Measurements from ENCODE around the gene ITPR1. TPM values are rescaled to one million over a fixed set of nuclear protein-coding genes. Genes with fewer than 3 reads are reported as not detected.

Gene ITPR1
- total and polyA plus RNA-seq, 11 donors: 8.9 to 55.8 (median 19.9) TPM

DNA sequence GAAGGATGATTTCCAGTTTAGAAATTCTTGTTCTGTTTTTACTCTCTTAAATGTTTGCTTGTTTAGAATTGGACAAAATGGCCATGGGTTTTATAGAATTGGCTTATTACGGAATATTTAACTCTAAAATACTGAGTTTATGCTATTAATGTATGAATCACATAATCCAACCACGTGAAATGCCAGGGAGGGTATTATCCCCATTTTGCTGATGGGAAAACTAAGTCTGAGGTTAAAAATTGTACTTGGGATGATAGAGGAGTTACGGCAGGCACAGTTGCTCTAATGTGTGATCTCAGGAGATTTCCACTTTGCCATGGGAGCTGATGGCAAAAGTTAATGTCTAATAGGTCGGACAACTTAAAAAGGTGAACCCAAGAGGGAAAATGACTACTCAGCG lies 194.4 kb downstream of the ITPR1 start:
- Histone ChIP-seq H3K4me3 (no peak overlapping the region), H3K4me1 (peaks cover 0 to 6% (median 0%) of the 10 kb centered on the region in 12 donors), H3K36me3 (peaks cover 0 to 99% (median 95%) of the 10 kb centered on the region in 9 donors), H3K9me3 (peaks cover 0 to 20% (median 0%) of the 10 kb centered on the region in 12 donors), H3K27ac (no peak overlapping the region), H3K27me3 (no peaks in the 10 kb centered on the region)
- DNase-seq (no peak), ATAC-seq (no peak)
- WGBS, 4 donors: 84 to 99% (median 97%) methylated on average over 5 of the region's 5 CpGs
- no peak for TF ChIP-seq POLR2A (IDR thresholded peaks at IDR 0.05)
- TF ChIP-seq, protein P1, sequence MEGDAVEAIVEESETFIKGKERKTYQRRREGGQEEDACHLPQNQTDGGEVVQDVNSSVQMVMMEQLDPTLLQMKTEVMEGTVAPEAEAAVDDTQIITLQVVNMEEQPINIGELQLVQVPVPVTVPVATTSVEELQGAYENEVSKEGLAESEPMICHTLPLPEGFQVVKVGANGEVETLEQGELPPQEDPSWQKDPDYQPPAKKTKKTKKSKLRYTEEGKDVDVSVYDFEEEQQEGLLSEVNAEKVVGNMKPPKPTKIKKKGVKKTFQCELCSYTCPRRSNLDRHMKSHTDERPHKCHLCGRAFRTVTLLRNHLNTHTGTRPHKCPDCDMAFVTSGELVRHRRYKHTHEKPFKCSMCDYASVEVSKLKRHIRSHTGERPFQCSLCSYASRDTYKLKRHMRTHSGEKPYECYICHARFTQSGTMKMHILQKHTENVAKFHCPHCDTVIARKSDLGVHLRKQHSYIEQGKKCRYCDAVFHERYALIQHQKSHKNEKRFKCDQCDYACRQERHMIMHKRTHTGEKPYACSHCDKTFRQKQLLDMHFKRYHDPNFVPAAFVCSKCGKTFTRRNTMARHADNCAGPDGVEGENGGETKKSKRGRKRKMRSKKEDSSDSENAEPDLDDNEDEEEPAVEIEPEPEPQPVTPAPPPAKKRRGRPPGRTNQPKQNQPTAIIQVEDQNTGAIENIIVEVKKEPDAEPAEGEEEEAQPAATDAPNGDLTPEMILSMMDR (IDR thresholded peaks at IDR 0.05): no peak
- intact Hi-C loops (cut with DNase I): loop anchor here in 1 of 10 donors (10.0 kb wide), 1 partner anchor 857 kb away; no protein-coding TSS in a partner anchor

DNA sequence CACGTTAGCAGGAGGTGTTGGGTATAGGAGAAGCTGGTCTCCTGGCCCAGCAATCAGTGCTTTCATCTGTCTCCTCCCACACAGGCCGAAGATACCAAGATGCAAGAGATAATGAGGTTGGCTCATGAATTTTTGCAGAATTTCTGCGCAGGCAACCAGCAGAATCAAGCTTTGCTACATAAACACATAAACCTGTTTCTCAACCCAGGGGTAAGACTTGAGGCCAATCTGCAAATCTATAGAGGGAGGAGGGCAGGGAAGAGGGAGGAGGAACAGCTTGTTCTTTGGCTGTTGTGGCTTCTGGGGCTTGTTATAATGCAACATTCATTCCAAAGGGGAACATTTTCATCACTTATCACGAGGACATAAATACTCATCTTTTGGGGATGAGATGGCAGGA lies 195.3 kb downstream of the ITPR1 start:
- H3K4me1 ChIP-seq: peaks cover 0 to 6% (median 0%) of the 10 kb centered on the region in 12 donors
- intact Hi-C loops (cut with DNase I): loop anchor here in 1 of 10 donors (10.0 kb wide), 1 partner anchor 856 kb away; no protein-coding TSS in a partner anchor
- DNase-seq (no peak), ATAC-seq (no peak)
- TF ChIP-seq POLR2A (IDR thresholded peaks at IDR 0.05): no peak
- TF ChIP-seq, protein P1 (IDR thresholded peaks at IDR 0.05): no peak
- no peak overlapping the region for H3K4me3 ChIP-seq
- no peak overlapping the region for H3K27ac ChIP-seq
- H3K27me3 ChIP-seq: no peaks in the 10 kb centered on the region
- H3K9me3 ChIP-seq: peaks cover 0 to 20% (median 0%) of the 10 kb centered on the region in 12 donors
- H3K36me3 ChIP-seq: peaks cover 0 to 99% (median 94%) of the 10 kb centered on the region in 9 donors
- WGBS, 4 donors: 93 to 98% (median 95%) methylated on average over 4 of the region's 4 CpGs

DNA sequence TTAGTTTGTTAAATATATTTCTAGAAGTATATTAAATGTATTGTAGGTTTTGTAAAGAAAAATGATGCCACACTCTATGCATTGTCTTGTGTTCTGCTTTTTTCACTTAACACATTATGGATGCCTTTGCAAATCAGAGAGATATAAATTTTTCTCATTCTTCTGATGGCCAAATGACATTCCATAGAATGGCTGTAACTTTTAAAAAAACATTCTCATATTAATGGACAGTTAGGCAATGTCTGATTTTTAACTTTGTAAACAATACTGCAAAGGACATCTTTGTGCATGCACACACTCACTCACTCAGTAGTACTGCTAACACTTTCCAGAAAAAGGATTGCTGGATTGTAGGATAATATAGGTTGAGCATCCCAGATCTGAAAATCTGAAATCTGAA lies 195.9 kb downstream of the ITPR1 start:
- no peaks in the 10 kb centered on the region for H3K27me3 ChIP-seq
- no peak for TF ChIP-seq POLR2A (IDR thresholded peaks at IDR 0.05)
- TF ChIP-seq, protein P1 (IDR thresholded peaks at IDR 0.05): no peak
- intact Hi-C loops (cut with DNase I): loop anchor here in 1 of 10 donors (10.0 kb wide), 1 partner anchor 856 kb away; no protein-coding TSS in a partner anchor
- H3K4me3 ChIP-seq: no peak overlapping the region
- H3K4me1 ChIP-seq: peaks cover 0 to 6% (median 0%) of the 10 kb centered on the region in 12 donors
- peaks cover 0 to 99% (median 94%) of the 10 kb centered on the region in 9 donors for H3K36me3 ChIP-seq
- ATAC-seq (no peak), DNase-seq (no peak)
- H3K27ac ChIP-seq: no peak overlapping the region
- H3K9me3 ChIP-seq: peaks cover 0 to 20% (median 0%) of the 10 kb centered on the region in 12 donors

DNA sequence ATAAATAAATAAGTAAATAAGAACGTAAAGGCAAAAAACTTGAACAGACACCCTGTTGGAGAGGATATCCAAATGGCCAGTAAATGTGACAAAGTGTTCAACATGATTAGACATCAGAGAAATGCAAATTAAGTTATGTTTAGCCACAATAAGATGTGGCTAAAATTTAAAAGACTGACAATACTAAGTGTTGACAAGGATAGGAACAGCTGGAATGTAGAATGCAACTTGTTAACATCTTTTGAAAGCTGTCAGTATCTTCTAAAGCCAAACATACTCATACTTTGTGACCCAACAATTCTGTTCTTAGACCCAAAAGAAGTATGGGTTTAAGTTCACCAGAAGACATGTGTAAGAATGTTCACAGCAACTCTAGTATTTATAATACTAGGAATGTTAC lies 197.1 kb downstream of the ITPR1 start:
- TF ChIP-seq, protein P1 (IDR thresholded peaks at IDR 0.05): no peak
- no peak for TF ChIP-seq POLR2A (IDR thresholded peaks at IDR 0.05)
- no peak overlapping the region for H3K4me3 ChIP-seq
- DNase-seq: no peak
- H3K27me3 ChIP-seq: no peaks in the 10 kb centered on the region
- H3K27ac ChIP-seq: no peak overlapping the region
- peaks cover 0 to 6% (median 0%) of the 10 kb centered on the region in 12 donors for H3K4me1 ChIP-seq
- 98 to 100% (median 100%) methylated on average over 1 of the region's 1 CpG for WGBS, 4 donors
- ATAC-seq: no peak
- H3K9me3 ChIP-seq: peaks cover 0 to 20% (median 0%) of the 10 kb centered on the region in 12 donors
- intact Hi-C loops (cut with DNase I): no loop called here
- peaks cover 0 to 99% (median 84%) of the 10 kb centered on the region in 9 donors for H3K36me3 ChIP-seq

Data from heart left ventricle (tissue), 16 donors.